Fibroblast of pulmonary artery (primary cell): ENCODE data around the gene MARCHF11.

Experiments used
- DNase-seq: peaks from one replicate; pipeline ENCODE4 v3.0.0-alpha.2; 2010; ENCODE audit warnings: low read depth
- H3K4me3 ChIP-seq: replicated peaks from 2 replicates; pipeline ENCODE4 v1.5.1; 2011; ENCODE audit warnings: low read depth, mild to moderate bottlenecking, control low read depth, low read length, moderate library complexity
- TF ChIP-seq, protein P1 (sequence below): IDR thresholded peaks from 2 replicates; pipeline ENCODE4 v1.5.1; 2011; ENCODE audit warnings: mild to moderate bottlenecking, control low read depth, low read length, inconsistent platforms; ENCODE audit errors: missing control alignments

MARCHF11 gene

DNA sequence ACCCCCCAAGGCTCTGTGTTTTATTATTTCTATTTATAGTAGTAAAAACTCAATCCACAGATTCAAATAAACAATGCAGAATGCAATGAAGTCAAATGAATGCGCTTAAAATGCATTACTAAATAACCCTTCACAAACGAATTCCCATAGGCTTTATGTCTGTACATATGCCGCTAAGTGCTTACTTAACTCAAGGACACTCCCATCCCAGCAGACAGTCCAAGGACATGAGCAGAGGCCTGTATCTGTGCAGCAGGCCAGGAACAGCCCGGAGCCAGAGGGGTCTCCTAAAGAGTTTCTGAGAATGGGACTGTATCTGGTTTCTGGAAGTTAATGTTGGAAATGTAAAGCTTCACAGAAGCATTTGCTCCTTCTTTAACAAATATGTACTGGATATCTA lies 59.8 kb downstream of the MARCHF11 start:
- no peak for DNase-seq
- TF ChIP-seq, protein P1, sequence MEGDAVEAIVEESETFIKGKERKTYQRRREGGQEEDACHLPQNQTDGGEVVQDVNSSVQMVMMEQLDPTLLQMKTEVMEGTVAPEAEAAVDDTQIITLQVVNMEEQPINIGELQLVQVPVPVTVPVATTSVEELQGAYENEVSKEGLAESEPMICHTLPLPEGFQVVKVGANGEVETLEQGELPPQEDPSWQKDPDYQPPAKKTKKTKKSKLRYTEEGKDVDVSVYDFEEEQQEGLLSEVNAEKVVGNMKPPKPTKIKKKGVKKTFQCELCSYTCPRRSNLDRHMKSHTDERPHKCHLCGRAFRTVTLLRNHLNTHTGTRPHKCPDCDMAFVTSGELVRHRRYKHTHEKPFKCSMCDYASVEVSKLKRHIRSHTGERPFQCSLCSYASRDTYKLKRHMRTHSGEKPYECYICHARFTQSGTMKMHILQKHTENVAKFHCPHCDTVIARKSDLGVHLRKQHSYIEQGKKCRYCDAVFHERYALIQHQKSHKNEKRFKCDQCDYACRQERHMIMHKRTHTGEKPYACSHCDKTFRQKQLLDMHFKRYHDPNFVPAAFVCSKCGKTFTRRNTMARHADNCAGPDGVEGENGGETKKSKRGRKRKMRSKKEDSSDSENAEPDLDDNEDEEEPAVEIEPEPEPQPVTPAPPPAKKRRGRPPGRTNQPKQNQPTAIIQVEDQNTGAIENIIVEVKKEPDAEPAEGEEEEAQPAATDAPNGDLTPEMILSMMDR: no peak
- H3K4me3 ChIP-seq: no peak overlapping the region

DNA sequence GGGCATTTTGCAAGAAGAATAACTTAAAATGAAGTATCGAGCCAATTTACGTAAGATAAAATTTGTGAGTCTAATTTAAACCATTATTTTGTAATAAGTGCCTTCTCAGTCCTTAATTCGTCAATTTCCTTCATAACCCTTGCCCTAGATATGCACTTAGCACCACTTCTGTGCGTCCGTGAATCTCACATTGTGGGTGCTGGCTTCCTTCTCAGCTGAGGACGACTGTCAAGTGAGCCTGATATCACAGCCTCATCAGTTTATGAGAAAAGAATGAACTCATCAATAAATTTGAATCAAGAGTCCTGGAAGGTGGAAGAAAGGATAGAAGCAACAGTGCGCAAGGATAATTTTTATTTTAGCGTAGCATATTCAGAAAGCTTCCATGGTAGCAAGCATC lies 64.5 kb downstream of the MARCHF11 start:
- no peak overlapping the region for H3K4me3 ChIP-seq
- no peak for DNase-seq
- TF ChIP-seq, protein P1: no peak

DNA sequence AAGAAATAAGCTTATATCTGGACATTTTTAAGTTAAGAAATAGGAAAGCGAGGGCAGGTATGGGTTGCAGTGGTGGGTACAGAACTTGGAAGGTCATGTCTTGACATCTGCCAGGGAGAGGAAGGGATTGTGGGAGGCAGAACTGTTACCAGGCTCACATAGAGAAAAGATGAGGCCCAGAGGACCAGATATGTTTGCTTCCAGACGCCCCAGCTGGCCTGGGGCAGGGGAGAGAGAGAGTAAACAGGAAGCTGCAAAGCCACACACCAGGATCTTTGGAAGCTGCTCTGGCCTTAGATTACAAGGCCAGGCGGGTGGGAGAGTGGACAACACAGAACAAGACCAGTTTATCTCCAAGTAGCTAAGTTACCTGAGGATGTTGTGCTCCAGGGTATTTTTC lies 71.2 kb downstream of the MARCHF11 start:
- no peak overlapping the region for H3K4me3 ChIP-seq
- TF ChIP-seq, protein P1: no peak
- DNase-seq: no peak

DNA sequence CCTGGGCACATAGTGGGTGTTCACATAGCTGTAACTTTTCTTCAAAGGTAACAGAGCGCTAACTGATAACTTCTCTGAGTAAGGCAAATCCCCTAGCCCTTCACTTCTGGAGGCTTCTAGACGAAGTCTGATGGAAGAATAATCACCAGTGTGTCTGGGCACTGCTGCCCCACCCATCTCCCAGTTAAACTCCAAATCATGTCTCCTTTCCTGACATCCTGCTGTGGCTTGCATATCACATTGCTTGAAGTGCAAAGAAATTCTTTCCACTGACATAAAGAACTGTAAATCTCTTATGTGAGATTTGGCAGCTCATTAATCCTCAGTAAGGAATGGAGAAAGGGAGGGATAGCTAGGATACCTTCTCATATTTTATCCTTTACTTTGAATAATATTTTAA lies 74.6 kb downstream of the MARCHF11 start:
- TF ChIP-seq, protein P1: no peak
- no peak for DNase-seq
- H3K4me3 ChIP-seq: no peak overlapping the region

DNA sequence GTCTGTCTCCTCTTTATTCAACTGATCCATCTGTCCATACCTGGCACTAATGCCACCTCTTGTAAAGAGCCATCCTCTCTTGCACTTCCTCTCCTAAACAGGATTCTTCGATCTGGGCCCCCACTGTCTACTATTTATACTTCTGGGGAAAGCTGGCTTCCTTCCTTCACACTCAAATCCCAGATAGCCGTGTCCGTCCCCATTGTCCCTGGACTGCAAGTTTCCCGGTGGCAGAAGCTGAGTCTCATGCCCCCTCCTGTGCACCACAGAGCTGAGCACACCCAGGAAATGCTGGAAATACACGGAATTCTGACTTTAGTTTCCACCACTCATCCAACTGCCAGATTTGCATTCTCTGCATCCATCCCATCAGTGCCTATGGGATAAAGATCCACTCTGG lies 84.0 kb downstream of the MARCHF11 start:
- no peak for DNase-seq
- TF ChIP-seq, protein P1: no peak
- no peak overlapping the region for H3K4me3 ChIP-seq

DNA sequence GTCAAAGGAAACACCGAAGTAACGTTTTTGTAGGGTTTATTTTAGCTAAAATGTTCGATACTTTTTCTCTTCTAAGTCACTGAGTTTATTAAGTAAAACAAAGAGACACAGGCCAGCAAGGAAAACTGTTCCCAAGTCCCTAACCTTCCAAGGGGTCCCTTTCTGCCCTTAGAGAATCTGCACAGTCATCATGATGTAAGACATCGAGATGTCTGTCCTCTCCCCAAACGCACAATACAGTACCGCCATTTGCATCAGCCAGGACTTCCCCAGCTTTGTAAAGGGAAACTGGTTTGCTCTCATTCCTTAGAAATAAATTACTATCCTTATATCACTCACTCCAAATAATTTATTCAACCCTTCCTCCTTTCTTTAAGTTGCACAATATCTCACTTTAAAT lies 89.3 kb downstream of the MARCHF11 start:
- H3K4me3 ChIP-seq: no peak overlapping the region
- DNase-seq: no peak
- TF ChIP-seq, protein P1: no peak

DNA sequence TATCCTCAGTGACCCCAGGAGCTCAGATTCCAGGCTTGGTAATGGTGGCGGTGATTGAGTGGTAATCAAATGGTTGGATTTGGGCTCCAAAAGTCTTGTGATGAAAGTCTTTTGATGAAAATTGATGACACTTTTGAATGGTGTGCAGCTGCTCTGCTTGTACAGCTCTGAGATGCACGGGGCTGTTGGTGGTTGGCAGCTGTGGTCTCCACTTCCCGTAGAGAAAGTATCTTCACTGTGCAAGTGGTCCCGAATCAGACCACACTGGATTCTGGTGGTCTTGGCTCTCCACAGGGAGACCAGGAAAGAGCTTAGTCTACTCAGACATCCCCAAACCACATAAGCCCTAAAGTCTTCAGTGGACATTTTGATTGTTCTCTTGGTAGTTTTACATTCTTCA lies 96.6 kb downstream of the MARCHF11 start:
- TF ChIP-seq, protein P1: no peak
- no peak for DNase-seq
- no peak overlapping the region for H3K4me3 ChIP-seq
